NCI-H2081 treated with DMSO at 0.1 percent for 48 hours (cell line): ENCODE results near the gene ETNK1.

Experiments used
- DNase-seq: peaks from one replicate; lab custom pipeline; 2025; lab: John Stamatoyannopoulos, UW

ETNK1 gene

DNA sequence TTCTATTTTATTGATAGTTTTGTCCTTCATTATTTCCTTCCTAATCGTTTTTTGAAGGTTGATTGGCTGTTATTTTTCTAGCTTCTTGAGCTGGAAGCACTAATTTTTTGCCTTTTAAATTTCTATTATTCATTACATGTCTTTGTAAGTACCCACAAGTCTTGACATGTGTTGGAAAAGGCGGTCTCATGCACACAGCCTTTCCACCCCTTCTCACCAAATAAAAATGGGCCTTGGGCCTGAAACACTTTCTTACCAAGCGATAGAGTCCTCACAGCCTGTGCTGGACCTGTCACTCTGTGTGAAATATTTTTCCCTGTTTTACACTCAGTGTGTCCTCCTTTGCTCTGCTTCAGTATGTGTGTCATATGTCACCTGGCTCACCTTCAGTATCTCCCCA, 9.9 kb downstream of the ETNK1 start:
- DNase-seq = no peak

DNA sequence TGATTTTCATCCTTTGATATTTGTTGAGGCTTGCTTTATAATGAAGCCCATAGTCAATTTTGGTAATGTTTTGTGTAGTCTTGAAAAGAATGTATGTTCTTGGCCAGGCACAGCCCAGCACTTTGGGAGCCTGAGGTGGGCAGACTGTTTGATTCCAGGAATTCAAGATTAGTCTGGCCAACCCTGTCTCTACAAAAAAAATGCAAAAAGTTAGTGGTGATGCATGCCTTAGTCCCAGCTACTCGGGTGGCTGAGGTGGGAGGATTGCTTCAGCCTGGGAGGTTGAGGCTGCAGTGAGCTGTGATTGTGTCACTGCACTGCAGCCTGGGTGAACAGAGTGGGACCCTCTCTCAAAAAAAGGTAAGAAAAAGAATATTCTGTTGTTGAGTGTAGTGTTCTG, 10.8 kb downstream of the ETNK1 start:
- no peak for DNase-seq

DNA sequence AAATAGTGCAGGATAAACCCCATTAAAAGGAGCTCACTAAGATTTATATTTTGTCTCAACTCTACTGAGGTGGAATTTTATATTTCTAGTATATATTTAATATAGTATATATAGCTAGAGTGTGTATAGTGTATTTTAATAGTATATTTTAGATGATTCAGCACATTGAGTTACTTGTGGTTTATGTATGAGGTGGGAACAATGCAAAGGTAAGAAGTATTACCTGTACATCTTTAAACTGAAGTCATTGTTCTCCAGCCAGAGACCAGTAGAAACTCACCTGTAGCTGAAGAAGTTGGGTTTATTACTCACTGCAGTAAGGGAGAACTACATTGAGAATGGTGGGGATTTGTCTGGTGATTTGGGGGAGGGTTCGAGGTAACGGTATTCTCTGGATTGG, 15.9 kb downstream of the ETNK1 start:
- DNase-seq = no peak

DNA sequence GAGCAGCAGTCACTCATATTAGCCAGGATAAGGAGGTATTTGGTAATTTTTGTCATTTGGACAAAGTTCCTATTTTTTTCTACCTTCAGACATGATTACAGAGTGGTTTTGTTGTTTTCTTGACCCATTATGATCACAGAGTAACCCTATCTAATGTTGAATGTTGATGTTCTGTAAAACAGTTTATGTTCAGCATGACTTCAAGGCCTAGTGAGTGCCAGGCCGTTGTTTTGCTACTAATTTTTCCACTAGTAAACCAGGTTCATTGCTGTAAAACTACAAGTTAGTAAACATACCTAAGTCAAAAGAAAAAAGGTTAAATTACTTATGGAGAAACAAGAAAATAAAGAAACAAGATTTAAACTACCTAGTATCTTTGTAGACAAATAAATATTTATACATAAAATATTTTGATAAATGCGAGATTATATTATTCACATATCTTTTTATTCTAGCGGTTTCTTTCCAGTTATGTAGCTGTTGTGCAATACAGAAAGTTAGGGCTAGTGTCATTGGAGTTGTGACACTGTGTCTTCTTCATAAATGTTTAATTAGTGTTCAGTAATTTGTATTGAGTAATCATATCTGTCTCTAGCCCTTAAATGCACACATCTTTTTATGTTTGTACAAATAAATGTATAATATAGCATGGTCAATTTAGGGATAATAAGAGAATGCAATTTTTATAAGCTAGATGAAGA, 16.5 kb downstream of the ETNK1 start:
- DNase-seq = no peak

DNA sequence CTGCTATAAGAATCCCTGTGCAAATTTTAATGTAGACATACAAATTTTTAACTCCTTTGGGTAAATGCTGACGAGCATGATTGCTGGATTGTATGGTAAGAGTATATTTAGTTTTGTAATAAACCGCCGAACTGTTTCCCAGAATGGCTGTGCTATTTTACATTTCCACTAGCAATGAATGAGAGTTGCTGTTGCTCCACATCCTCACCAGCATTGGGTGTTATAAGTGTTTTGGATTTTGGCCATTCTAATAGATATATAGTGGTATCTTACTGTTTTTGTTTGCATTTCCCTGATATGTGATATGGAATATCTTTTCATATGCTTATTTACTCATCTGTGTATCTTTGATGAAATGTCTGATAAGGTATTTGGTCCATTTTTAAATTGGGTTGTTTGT, 23.7 kb downstream of the ETNK1 start:
- no peak for DNase-seq

DNA sequence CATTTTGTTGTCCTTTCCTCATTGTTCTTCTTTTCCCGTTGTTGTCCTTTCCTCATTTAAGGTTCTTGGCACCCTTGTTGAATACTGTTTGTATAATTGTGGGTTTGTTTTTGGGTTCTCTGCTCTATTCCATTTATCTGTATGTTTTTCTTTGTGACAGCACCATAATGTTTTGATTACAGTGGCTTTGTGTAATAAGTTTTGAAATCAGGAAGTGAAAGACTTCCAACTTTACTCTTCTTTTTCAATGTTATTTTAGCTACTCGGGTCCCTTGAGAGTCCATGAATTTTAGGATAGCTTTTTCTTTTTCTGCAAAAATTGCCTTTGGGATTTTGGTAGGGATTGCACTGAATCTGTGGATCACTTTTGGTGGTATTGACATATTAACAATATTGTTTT, 28.1 kb downstream of the ETNK1 start:
- no peak for DNase-seq

DNA sequence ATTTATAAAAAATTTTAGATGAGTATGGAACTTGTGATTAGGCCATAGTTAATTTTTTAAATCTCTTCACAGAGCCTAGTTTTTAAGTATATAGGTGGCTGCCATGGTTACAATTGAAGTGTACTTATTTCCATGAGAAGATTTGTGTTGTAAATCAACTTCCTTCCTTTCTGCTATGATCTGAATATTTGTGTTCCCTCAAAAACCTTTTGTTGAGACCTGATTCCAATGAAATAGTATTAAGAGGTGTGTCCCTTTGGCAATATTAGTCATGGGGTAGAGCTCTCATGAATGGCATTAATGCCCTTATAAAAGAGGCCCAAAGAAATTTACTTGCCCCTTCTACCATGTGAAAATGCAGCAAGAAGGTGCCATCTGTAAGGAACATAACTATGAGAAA, 28.8 kb downstream of the ETNK1 start:
- DNase-seq = no peak

DNA sequence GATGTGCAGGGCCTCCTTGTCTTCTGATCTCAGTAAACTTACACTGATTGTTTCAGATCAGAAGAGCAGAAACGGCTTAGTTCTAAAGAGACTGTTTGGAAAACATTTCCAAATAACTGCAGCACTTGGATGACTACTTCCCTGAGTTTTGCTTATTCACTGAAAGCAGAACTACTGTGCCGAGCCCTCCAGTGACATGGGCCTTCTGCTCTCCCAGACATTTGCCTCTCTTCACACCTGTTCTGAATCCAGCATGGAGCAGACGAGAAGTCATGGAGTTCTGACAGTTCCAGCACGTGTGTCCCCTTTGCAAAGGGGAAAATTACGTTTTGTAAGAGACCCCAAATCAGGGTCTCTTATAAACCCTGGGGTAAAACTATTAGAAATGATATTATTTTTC, 31.4 kb downstream of the ETNK1 start:
- no peak for DNase-seq

DNA sequence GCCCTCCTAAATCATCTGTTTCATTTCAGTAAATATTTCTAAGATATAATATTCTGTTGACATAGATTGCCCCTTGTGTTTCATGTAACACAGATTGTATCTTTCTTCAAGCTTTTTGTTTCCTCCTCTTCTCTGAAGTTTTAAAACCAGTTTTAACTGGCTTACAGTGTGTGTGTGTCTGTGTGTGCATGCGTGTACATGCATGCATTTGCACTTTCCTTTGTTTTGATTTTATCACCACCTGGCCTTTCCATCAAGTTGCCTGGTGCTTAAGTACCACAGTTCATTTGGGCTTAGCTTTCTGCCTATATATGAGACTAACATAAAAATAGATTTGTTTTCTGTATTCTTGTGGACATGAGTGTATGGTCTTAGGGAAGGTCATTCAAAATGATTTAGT, 31.9 kb downstream of the ETNK1 start:
- DNase-seq = no peak

DNA sequence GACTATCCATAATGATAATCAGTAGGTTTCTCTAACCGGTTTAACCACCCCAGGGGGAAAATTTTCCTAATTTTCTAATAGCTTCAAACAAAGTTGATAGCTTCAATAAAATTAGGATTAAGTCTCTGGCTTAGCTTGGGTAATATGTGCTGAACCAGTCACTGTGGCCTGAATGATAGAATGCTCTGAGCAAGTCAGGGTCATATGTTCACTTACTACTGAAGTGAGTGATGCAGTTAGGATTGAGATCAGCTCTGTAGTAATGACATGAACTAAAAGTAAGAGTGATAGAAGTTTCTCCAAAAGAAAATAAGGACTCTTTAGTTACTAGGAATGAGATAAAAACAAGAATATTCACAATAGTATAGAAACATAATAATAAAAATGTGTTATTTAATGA, 32.6 kb downstream of the ETNK1 start:
- DNase-seq = no peak

DNA sequence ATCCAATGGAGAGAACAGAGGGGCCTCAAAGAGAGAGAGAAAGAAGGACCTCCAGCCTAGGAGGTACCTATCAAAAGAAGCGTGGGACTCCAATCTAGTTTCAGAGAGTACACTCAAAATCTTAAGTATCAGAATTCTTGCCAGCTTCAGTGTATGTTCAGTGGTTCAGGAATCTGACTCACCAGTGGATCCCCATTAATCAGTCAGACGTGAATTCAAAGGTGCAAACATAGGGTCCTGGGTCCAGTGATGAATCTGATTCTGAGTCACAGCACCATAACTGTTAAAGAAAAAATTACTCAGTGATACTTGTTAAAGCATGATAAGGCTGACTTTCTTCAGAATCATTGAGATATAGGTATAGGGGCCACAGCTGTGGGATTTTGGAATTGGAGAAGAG, 33.2 kb downstream of the ETNK1 start:
- no peak for DNase-seq

DNA sequence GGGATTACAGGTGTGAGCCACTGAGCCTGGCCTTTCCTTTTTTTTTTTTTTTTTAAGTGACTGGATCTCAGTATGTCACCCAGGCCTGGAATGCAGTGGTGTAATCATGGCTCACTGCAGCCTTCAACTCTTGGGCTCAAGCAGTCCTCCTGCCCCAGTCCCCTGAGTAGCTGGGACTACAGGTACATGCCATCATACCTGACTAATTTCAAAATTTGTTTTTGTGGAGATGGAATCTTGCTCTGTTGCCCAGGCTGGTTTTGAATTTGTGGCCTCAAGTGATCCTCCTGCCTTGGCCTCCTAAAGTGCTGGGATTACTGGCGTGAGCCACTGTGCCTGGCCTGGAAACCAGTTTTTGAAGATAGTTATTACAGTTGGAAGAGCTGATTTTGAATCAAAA, 37.4 kb downstream of the ETNK1 start:
- DNase-seq = no peak

DNA sequence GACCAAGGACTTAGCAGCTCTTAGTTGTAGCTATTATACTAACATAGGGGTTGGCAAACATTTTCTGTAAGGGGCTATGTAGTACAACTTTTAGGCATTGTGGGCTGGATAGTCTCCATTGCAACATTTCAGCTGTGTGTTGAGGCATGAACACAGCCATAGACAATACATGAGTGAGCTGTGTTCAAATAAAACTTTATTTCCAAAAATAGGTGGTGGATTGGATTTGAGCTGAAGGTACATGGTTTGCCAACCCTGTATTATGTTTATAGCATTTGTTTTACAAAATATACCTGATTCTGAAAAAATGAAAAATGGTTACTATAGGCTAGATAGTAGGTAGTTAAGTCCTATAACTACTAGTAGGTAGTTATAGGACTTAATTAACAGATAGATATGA, 40.5 kb downstream of the ETNK1 start:
- DNase-seq = no peak

DNA sequence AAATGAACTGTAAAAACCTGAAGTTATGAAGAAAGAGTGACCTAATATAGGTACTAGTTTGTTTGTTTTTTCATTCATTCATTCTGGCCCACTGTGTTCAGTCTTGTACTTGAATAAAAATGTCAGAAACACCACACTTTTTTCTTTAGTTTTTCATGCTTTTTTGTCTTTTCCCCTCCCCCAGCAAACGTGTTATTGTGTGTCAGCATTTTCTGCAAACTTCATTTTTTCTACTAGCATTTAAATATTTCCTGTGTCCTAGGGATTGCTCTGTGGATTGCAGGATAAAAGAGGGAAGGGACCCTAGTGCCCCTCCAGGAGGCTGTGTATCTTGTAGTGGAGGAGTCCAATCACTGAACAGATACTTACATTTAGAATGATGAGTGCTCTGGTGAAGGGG, 42.2 kb downstream of the ETNK1 start:
- no peak for DNase-seq

DNA sequence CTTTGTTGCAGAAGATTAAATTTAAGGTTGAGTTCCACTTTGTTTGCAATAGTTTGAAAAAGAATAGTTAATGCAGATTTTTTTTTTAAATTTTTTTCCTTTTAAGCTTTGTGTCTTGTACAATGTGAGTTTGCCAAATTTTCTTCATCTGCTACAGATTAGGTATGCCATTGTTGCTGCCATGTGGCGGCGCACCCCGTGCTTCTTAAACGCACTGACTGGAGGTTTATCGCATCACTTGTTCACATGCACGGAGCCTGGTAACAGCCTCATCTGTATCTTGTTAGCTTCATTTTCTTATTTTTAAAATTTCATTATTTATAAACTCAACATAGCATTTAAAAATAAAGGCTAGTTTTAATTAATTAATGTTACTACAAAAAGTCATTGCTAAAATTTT, 43.5 kb downstream of the ETNK1 start:
- DNase-seq = no peak

DNA sequence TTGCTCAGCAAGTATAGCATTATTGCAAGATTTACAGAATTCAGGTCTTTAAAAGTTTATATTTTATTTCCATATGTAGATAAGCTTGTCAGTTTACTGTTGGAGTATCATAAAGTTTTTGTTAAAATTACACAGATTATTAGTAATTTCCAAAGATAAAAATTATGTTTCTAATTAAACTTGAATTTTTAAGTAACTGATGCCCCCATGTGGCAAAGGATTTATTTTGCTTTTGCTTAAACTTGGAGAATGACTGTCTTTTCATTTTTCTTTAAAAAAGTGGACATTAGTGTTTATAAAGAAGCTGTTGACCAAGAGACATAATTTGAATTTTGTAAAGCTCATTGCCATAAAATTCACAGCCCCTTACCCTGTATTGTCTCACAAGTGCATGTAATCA, 45.8 kb downstream of the ETNK1 start:
- no peak for DNase-seq

DNA sequence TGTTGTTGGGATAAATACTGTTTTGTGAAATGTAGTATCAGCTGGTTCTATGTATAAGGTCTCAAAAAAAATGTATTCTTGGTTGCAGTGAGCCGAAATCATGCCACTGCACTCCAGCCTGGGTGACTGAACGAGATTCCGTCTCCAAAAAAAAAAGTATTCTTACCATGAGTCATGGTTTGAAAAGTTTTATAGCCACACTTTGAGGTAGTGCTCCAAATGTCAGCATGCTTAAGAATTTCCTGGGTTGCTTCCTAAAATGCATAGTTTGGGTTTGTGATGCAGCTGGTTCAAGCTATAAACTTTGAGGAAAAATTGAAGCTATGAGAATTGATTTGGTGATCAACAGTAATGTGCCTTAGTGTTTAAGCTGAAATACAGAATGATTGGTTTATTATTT, 48.0 kb downstream of the ETNK1 start:
- DNase-seq = no peak

DNA sequence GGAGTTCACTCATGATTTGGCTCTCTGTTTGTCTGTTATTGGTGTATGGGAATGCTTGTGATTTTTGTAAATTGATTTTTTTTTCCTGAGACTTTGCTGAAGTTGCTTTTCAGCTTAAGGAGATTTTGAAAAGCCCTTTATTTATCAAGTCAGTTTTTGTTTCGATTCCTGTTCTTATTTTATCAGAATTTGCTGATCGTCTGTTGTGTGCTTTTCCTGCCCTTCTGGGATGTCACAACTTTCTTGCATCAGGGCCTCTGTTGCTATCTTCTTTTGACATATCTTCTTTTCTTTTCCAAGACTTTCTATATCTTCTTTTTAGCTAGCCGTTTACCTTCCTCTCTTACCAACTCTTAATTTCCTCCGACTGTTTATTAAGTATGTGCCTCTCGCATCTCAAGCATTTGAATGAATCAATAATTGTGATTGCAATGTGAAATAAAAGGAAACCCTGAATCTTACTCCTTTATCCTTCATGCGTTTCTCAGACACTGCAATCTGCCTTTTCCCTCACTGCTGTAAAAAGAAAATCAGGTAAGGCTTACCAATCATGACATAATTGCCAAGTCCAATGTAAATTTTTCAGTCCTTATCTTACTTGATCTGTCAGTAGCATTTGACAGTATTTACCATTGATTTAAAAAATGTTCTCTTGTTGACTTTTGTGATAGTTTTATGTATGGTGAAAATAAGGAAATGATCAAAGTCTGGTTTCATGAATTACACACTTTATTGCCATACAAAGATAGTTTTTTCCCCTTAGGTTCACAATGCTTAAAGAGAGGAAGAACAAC, 53.0 kb downstream of the ETNK1 start:
- no peak for DNase-seq

DNA sequence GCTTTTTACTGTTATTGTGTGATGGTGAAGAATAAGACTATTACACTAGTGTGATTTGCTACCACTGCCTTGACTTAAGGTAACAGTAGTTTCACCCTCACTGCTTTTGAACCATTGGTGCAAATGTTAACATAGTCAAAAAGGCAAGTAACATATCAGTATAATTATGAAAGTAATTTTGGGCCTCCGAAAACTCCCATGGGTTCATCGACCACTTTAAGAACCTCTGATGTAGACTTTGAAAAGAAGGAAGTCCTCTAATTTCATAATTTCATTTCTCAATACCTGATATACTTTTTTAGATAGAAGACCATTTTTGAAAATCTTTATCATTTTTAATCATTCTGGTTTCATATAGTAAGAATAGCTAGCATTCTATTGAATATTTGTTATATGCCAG, 57.7 kb downstream of the ETNK1 start:
- DNase-seq = no peak

DNA sequence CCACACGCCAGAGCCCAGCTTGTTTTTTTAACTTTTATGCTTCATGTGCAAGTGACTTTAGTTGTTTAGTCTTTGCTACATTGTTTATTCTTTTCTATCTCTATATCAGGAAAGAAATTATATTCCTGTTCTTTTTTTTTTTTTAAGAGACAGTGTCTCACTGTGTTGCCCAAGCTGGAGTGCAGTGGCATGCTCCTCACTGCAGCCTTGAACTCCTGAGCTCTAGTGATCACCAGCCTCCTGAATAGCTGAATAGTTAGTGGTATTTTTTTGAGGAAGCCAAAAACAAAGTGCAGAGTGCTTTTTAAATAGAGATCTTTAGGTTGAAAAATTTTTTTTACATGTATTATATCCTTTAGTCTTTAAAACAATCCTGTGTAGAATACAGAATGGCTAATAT, 58.2 kb downstream of the ETNK1 start:
- DNase-seq = no peak

DNA sequence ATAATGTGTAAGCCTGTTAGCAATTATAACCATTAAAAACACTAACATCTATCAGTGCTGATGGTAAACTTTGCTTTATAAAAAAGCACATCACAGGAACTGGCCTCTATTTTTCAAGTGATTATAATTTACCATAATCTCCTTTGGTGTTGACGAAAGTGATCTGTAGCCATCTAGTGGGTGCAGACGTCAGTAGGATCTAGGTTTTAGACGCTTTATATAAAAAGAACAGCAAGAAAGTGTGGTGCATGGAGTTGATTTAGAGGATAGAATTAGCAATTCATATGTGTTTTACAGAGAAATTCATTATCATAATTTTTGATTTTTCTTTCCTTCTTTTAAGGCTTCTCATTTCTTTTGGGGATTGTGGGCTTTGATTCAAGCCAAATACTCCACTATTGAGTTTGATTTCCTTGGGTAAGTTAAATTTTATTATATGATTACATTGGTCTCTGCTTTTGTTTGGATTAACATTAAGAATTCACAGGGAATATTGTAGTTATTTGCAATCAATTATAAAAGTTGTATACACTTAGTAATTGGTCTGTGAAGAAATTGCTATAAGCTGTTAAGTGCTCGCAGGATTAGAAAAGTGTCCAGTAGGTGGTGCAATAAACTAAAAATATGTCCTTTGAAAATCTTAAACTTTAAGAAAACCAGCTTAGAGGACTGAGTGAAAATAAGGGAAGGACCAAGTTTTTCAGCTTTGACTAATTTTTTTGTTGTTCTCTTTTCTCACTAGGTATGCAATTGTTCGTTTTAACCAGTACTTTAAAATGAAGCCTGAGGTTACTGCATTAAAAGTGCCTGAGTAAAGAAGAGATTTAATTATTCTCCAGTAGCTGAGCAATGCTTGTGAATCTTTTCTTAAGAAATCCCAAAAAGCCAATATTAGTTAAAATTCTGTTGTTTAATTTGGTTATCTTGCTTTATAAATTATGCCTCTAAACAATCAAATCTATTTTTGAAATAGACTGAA, 59.5 kb downstream of the ETNK1 start:
- peak; percentile 2 for DNase-seq

DNA sequence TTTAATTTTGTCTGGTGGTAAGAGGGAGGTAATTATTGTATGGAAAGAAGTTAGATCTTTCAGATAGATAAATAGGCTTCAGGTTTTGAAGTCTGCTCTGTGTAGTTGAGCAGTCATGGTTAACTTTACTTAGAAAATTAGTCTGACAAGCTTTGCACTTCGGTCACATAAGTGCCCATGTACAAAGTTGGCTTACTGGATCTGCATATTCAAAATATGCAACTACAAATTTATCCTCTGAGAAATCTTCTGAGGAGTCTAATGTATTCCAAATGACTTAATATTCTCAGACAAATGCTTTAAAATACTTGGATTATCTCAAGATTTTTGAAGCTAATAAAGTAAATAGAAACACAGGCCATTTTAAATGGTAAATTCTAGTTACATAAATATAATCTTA, 61.2 kb downstream of the ETNK1 start:
- no peak for DNase-seq
